PC-9 (cell line): ENCODE data around the gene FKTN.

Source experiments
- EZH2 ChIP-seq: fragments of 200-600 bp; sonication (generic); IDR thresholded peaks from 2 replicates; pipeline ENCODE4 v1.8.0; 2017; ENCODE audit warnings: antibody characterized with exemption, low read depth
- TF ChIP-seq, protein P1 (sequence below): fragments of 200-600 bp; sonication (generic); conservative IDR thresholded peaks from 2 replicates; pipeline ENCODE4 v1.6.1; 2017; ENCODE audit warnings: mixed run types, antibody characterized with exemption, mild to moderate bottlenecking, moderate library complexity

GRCh38 chr9:105541838-105542237 lies 16.1 kb upstream of the FKTN start:
- TF ChIP-seq, protein P1, sequence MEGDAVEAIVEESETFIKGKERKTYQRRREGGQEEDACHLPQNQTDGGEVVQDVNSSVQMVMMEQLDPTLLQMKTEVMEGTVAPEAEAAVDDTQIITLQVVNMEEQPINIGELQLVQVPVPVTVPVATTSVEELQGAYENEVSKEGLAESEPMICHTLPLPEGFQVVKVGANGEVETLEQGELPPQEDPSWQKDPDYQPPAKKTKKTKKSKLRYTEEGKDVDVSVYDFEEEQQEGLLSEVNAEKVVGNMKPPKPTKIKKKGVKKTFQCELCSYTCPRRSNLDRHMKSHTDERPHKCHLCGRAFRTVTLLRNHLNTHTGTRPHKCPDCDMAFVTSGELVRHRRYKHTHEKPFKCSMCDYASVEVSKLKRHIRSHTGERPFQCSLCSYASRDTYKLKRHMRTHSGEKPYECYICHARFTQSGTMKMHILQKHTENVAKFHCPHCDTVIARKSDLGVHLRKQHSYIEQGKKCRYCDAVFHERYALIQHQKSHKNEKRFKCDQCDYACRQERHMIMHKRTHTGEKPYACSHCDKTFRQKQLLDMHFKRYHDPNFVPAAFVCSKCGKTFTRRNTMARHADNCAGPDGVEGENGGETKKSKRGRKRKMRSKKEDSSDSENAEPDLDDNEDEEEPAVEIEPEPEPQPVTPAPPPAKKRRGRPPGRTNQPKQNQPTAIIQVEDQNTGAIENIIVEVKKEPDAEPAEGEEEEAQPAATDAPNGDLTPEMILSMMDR, result no peak
- TF ChIP-seq EZH2, result no peak
